GM19468 (cell line): ENCODE measurements around the gene CNOT1.

ENCODE experiments used
- ATAC-seq: cut with Tn5 transposase; IDR thresholded peaks from one replicate; pipeline ENCODE4 v1.9.1; 2021; ENCODE audit warnings: mild to moderate bottlenecking, moderate library complexity, moderate number of reproducible peaks; ENCODE audit not compliant: unreplicated experiment; ENCODE audit errors: extremely low read depth

Gene CNOT1

GRCh38 chr16:58506241-58507194, 123.1 kb downstream of the CNOT1 start:
- no peak for ATAC-seq

DNA sequence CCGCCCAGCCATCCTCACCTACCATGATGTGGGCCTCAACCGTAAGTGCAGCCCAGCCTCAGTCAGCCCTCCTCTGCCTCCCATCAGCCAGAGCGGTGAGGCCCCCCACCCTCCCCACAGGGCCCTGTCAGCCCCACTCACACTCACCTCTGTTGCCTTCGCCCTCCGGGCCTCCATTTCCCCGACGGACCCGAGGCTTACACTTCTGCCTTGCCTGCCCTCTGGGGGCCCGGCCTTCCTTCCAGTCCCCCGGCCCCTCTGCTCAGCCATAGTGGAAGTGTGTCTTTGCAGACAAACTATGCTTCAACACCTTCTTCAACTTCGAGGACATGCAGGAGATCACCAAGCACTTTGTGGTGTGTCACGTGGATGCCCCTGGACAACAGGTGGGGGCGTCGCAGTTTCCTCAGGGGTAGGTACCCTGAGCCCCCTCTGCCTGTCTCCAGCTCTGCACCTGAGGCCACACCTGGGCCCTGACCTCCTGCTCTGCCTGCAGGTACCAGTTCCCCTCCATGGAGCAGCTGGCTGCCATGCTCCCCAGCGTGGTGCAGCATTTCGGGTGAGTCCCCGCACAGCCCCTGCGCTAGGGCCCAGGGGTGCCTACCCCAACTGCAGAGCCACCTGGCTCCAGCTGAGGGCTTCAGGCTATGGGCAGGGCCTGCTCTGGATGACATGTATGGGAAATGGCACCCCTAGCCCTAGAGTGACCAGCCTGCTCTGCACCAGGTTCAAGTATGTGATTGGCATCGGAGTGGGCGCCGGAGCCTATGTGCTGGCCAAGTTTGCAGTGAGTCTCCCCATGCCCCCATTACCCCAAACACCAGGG, 125.5 kb downstream of the CNOT1 start:
- ATAC-seq, result no peak

GRCh38 chr16:58503166-58503862, 126.3 kb downstream of the CNOT1 start:
- no peak for ATAC-seq

GRCh38 chr16:58502217-58502921, 127.3 kb downstream of the CNOT1 start:
- no peak for ATAC-seq

DNA sequence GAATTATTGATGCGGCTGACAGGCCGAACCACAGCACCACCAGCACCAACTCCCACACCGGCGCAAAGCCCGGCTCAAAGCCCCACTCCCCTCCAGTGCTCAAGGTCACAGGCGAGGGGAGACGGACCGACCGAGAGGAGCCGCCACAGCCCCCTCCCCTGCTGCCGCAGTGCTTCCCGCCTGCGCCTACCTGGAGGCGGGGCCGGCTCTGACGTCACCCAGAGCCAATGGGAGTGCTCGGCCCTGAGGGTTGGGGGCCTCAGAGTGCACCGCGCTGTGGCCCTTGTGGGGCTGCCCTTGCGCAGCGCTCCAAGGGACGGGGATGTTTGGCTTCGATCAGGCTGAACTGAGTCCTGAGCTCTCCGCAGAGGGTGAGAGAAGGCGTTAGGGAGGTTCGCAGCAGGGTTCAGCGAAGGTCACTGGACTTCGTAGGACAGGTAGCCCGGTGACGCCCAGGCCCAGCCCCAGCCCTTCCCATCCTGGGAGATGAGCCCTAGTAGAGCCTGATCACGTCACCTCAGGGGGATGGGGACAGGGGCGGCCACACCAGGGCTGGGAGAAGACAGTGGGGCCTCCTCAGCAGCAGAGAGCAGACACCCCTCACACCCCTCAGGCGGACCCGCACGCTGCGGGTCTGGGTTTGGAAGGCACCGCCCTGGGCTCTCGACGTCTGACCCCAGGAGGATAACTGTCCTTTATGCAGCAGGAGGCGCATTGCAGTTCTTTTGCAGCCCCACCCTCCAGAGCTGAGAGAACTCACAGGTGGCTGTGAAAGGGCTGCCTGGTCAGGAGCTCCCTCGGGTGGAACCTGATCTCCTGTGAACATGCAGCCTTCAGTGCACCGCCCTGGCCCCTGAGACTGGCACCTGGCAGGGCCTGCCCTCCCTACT, 128.1 kb downstream of the CNOT1 start:
- no peak for ATAC-seq

DNA sequence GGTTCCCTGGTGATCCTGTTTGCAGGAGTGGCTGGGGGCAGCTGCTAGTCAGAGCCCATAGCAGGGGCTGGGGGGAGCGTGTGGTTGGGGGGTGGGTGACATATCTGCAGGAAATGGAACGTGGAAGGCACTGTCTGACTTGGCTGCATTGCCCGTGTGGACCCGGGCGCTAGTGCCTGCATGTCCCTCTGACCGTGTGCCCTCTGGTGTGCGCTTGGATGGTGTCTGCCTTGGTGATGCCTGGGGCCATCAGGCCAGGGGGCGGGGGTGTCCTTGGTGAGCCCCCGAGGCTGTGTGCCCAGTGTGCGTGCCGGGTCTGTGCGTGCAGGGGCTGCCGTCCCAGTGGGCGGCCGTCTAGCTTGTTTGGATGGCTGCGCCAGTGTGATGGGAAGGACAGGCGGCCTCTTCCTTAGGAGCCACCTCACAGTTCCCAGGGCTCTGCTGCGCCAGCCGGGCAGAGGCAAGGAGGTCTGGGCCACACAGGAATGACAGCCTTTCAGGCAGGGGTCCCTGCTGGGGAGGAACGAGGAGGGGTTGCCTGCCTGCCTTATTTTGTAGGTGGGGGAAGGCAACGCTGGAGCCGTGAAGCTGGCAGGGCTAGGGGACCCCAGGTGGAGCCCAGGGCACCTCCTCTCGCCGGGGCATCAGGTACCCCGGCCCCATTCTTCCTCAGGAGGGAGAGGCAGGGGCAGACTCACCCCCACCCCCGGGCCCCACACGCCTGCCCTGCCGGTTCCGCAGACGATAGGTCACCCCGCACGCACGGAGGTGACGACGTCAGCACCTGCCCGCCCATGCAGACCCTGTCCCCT, 129.0 kb downstream of the CNOT1 start:
- no peak for ATAC-seq

- ATAC-seq, result peak; percentile 49
These were observed 129.8 kb downstream of the CNOT1 start, which contains the start of gene NDRG4 for GRCh38 chr16:58499615-58500351. TSS of gene NDRG4 (plus strand) at chr16:58500143. CDS start at chr16:58500249, 106 bp downstream.

DNA sequence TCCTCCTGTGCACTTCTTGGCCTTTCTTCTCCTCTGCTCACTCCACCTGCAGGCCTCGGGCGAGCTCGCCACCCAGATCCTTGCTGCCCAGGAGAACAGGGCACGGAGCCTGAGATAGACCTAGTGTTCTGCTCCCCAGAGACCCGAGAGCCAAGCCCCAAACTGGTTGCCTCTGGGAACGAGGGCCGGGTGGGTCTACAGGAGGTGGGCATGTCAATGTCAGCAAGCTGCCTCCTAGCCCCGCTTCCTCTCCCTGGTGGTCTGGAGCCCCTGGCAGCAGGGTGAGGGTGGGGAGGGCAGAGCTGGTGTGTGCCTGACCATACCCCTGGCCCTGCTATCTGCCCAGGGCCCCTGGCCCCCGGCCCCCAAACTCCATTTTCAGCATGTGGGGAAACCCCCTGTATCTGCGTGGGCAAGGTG, 130.5 kb downstream of the CNOT1 start:
- no peak for ATAC-seq

DNA sequence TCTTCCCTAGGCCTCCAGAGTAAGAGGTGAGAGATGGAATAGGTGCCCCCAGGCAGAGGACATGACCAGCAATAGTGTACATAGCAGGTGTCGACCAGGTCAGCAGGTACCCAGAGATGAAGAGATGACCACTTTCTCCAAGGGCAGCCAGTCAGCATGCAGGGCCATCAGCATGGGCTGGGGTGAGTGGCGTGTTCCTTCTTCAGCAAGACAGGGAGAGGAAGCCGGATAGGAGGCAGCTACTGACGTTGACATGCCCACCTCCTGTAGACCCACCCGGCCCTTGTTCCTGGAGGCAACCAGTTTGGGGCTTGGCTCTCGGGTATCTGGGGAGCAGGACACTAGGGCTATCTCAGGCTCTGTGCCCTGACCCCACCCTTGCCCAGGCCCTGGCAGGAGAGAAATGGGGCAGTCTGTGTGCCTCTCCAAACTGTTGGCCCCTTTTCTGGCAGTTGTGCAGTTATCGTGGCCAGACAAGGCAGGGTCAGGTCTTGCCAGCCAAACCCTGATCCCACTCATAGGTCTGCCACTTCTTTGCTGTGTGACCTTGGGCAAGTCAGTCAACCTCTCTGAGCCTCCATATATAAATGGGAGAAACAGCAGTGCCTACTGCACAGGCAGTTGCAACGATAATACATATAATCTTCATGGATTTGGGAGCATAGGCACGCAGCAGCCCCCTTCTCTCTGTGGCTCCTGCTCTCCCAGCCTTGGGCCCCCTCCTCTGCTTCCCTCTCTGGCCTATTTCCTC, 131.1 kb downstream of the CNOT1 start:
- ATAC-seq, result no peak

DNA sequence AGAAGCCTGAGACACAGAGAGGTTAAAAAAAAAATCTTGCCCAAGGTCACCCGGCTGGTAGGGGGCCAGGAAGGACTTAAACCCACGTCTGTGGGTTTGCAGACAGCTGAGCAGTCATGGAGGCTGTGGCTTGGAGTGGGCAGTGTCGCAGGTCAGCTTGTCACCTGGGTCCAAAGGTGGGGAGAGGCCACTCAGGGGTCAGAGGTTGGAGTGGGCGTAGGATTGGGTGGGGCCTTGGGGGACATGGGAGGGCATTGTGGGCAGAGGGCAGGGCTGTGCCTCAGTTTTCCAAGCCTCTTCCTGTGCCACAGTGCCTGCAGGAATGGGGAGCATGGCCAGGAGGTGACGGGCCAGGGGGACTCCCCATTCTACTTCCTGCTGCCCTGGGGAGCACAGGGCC, 131.7 kb downstream of the CNOT1 start:
- ATAC-seq, result no peak

GRCh38 chr16:58497468-58497867, 132.2 kb downstream of the CNOT1 start:
- no peak for ATAC-seq

GRCh38 chr16:58495521-58496331, 133.9 kb downstream of the CNOT1 start:
- ATAC-seq, result no peak

DNA sequence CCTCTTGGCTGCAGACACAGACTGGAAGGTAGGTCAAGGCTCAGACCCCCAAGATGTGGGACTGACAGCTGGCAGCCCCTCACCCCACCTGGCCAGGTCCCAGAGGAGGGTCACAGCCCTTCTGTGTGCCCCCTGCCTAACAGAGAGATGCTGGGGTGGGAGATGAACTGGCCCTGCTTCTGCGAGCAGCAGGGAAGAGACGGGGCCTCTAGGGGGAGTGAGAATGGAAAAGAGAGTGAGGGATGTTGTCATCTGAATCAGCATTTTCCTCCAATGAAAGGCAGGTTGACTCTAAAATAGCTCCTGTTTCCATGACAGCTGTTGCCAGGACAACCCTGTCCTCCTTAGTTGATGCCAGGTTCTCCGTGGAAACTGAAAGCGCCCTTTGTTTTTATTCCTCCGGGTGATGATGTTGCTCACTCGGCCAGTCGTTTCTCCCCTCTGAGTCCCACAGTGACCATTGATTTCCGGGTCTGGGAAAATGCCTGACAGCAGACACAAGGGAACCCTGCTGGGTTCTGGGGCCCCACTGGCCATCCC, 134.6 kb downstream of the CNOT1 start:
- ATAC-seq, result peak; percentile 55

DNA sequence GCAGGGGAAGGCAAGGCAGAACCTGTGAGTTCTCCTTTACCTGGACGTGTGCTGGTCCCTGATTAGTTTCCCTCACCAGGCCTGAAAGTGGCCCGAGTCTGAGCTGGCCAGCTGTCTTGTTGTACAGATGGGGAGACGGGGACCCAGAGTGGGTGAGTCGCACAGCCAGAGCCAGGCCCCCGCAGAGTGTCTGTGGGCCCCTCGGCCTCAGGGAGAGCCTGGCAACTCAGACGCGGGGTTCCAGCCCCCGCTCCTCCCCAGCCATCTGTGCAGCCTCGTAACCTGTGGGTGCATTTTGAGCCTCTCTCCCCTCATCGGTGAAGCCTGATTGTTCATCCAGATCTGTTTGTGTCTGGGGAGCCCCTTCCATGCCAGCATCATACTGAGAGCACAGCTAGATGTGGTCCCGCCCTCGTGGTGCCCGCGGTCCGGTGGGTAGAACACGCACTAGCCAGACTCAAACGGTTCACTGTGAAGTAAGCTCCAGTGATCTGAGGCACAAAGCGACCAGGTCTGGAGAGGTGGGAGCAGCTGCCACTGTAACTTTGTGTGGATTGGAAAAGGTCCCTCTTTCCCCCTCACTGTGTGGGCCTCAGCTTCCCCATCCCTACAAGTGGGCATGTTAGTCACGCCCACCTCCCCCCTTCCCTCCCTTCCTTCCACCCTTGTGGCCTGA, 135.7 kb downstream of the CNOT1 start:
- no peak for ATAC-seq

DNA sequence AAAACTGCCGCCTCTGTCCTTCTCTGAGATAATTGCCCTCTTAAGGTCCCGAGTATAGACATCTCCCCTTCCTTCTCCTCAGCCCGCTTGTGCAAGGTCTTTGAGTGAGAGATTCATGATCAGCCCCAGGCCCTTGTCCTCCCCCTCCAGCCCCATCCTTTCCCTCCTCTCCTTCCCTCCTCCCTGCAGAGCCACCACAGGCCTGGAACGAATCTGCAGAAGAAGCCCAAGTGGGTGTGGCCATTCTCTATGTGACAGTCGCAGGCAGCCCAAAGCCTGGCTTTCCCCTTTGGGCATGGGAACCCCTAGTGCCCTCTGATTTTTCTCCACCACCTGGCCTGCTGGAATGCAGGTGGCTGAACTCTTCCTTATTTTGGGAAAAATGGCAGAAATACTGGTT, 136.9 kb downstream of the CNOT1 start:
- no peak for ATAC-seq
